GOT3 (cell line): ENCODE data around the gene NFKB1.

Experiments used
- DNase-seq: peaks from one replicate; lab custom pipeline; 2025; ENCODE audit warnings: mixed read lengths; lab: John Stamatoyannopoulos, UW

Gene NFKB1

GRCh38 chr4:102625232-102625930 is 124.2 kb downstream of the NFKB1 start:
- DNase-seq: no peak

GRCh38 chr4:102627831-102628523 is 126.8 kb downstream of the NFKB1 start:
- no peak for DNase-seq

GRCh38 chr4:102629673-102630072 is 128.5 kb downstream of the NFKB1 start:
- no peak for DNase-seq

GRCh38 chr4:102631616-102632015 is 130.5 kb downstream of the NFKB1 start:
- DNase-seq: no peak

- DNase-seq: no peak
Measured at GRCh38 chr4:102632241-102633065, 131.3 kb downstream of the NFKB1 start.

GRCh38 chr4:102633100-102633499 is 131.9 kb downstream of the NFKB1 start:
- no peak for DNase-seq

- no peak for DNase-seq
Measured at GRCh38 chr4:102637391-102637790, 136.2 kb downstream of the NFKB1 start.

GRCh38 chr4:102638621-102639020 is 137.5 kb downstream of the NFKB1 start:
- DNase-seq: no peak

GRCh38 chr4:102639598-102639997 is 138.4 kb downstream of the NFKB1 start:
- no peak for DNase-seq

- no peak for DNase-seq
Measured at GRCh38 chr4:102640669-102641068, 139.5 kb downstream of the NFKB1 start.

GRCh38 chr4:102641793-102642192 is 140.6 kb downstream of the NFKB1 start:
- DNase-seq: no peak

GRCh38 chr4:102642631-102643298 is 141.6 kb downstream of the NFKB1 start:
- no peak for DNase-seq

GRCh38 chr4:102647117-102647516 is 146.0 kb downstream of the NFKB1 start:
- DNase-seq: no peak

- DNase-seq: no peak
Measured at GRCh38 chr4:102657206-102657605, 156.0 kb downstream of the NFKB1 start.

GRCh38 chr4:102663073-102663472 is 161.9 kb downstream of the NFKB1 start:
- DNase-seq: no peak

- DNase-seq: no peak
Measured at GRCh38 chr4:102665527-102665926, 164.4 kb downstream of the NFKB1 start.
